Caco-2 (cell line): ENCODE data around the gene FER. TPM values are rescaled to one million over a fixed set of nuclear protein-coding genes. Genes with fewer than 3 reads are reported as not detected.

Source experiments
- BruUV-seq: library from RNA; stranded (reverse); fragments of 400-500 nt; replicated peaks from 2 replicates; lab custom pipeline; 2021; lab: Mats Ljungman, UMichigan
- CTCF ChIA-PET: fragments of 300-600 bp; sonication (Branson Sonifier 250); formaldehyde crosslinking; loops from one replicate; lab custom pipeline; 2022; ENCODE audit warnings: antibody characterized with exemption; lab: Charles Lee
- POLR2A ChIA-PET: fragments of 300-600 bp; sonication (Branson Sonifier 250); formaldehyde crosslinking; loops from one replicate; lab custom pipeline; 2022; ENCODE audit warnings: antibody characterized with exemption; lab: Charles Lee
- DNase-seq, 2 experiments: peaks; one replicate each; pipeline versions ENCODE4 v3.0.0 to v3.0.0-alpha.2; 2020 to 2022
- H3K27me3 ChIP-seq: replicated peaks from 2 replicates; pipeline ENCODE4 v1.6.0; 2011; ENCODE audit warnings: low read length; ENCODE audit not compliant: control insufficient read depth, insufficient read depth
- H3K36me3 ChIP-seq: 2 replicates; pipeline ENCODE4 v1.5.1; 2011; ENCODE audit warnings: low read length; ENCODE audit not compliant: control insufficient read depth, insufficient read depth
- H3K4me1 ChIP-seq: fragments of 250-450 bp; sonication (Bioruptor Pico); 2 replicates; pipeline ENCODE4 v1.5.1; 2020; ENCODE audit warnings: mild to moderate bottlenecking
- H3K4me3 ChIP-seq: 2 replicates; pipeline ENCODE4 v1.5.1; 2011; ENCODE audit warnings: low read depth, mild to moderate bottlenecking, control low read depth, low read length
- H3K9me3 ChIP-seq: fragments of 250-450 bp; sonication (Bioruptor Pico); 2 replicates; pipeline ENCODE4 v1.5.1; 2020; ENCODE audit warnings: mild to moderate bottlenecking, moderate library complexity
- H3K27ac Mint-ChIP-seq: one replicate; pipeline ENCODE4 v1.8.0; 2022; ENCODE audit warnings: mixed read lengths; ENCODE audit not compliant: unreplicated experiment
- H3K27me3 Mint-ChIP-seq: one replicate; pipeline ENCODE4 v1.8.0; 2022; ENCODE audit warnings: mixed read lengths; ENCODE audit not compliant: insufficient read depth, unreplicated experiment
- H3K36me3 Mint-ChIP-seq: one replicate; pipeline ENCODE4 v1.8.0; 2022; ENCODE audit warnings: mild to moderate bottlenecking, mixed read lengths; ENCODE audit not compliant: insufficient read depth, unreplicated experiment
- H3K4me1 Mint-ChIP-seq: one replicate; pipeline ENCODE4 v1.8.0; 2022; ENCODE audit warnings: low read depth, mixed read lengths; ENCODE audit not compliant: unreplicated experiment
- H3K4me3 Mint-ChIP-seq: one replicate; pipeline ENCODE4 v1.8.0; 2022; ENCODE audit warnings: mild to moderate bottlenecking, moderate library complexity, mixed read lengths; ENCODE audit not compliant: unreplicated experiment
- H3K9me3 Mint-ChIP-seq: one replicate; pipeline ENCODE4 v1.8.0; 2022; ENCODE audit warnings: mixed read lengths; ENCODE audit not compliant: unreplicated experiment
- intact Hi-C: fragments of 100-400 bp; cut with micrococcal nuclease; formaldehyde crosslinking; loops from one replicate; pipeline ENCODE4 v1.10.0; 2022; ENCODE audit not compliant: unreplicated experiment
- total RNA-seq: library from RNA; stranded (reverse); gene quantifications from 2 replicates; pipeline ENCODE4 v1.2.3, GENCODE V29; 2022
- TF ChIP-seq, protein P1 (sequence below), 2 experiments: fragments of 200-600 bp in 1 of 2; IDR thresholded peaks; 1 replicate in 1 of 2; 2 replicates in 1 of 2; pipeline versions ENCODE4 v1.5.1 to v1.8.0; 2011 to 2022; ENCODE audit warnings: antibody characterized with exemption in 1 of 2, control low read depth in 1 of 2, inconsistent platforms in 1 of 2, low read depth in 1 of 2, low read length in 1 of 2, mild to moderate bottlenecking in 1 of 2, moderate library complexity in 1 of 2; ENCODE audit not compliant: insufficient read depth in 1 of 2, severe bottlenecking in 1 of 2, unreplicated experiment in 1 of 2

FER gene
- total RNA-seq, 1 experiment from 2014 or later: 43.1 TPM

DNA sequence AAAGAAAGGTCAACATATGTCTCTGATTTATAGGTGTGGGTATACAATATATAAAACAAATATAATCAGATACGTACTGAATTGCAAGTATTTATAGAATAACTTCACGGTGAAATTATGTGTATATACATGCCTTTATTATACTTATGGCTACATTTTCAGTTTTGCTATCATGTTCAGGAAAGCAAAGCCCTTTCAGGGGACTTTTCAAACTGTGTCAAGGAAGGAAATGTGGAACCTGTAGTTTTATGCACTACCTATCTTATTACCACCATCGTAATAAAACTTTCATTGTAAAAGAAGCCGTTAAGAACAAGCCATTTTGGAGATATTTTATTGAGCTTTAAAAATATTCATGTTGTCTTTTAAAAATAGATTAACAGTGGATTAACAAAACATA is 404.9 kb downstream of the FER start:
- TF ChIP-seq, protein P1, sequence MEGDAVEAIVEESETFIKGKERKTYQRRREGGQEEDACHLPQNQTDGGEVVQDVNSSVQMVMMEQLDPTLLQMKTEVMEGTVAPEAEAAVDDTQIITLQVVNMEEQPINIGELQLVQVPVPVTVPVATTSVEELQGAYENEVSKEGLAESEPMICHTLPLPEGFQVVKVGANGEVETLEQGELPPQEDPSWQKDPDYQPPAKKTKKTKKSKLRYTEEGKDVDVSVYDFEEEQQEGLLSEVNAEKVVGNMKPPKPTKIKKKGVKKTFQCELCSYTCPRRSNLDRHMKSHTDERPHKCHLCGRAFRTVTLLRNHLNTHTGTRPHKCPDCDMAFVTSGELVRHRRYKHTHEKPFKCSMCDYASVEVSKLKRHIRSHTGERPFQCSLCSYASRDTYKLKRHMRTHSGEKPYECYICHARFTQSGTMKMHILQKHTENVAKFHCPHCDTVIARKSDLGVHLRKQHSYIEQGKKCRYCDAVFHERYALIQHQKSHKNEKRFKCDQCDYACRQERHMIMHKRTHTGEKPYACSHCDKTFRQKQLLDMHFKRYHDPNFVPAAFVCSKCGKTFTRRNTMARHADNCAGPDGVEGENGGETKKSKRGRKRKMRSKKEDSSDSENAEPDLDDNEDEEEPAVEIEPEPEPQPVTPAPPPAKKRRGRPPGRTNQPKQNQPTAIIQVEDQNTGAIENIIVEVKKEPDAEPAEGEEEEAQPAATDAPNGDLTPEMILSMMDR (IDR thresholded peaks at IDR 0.05; ENCODE audit: insufficient read depth in 1 of 2, low read depth in 1 of 2, low read length in 1 of 2, severe bottlenecking in 1 of 2, unreplicated experiment in 1 of 2): no peak
- CTCF ChIA-PET: no interaction called here
- no peaks in the 10 kb centered on the region for H3K9me3 Mint-ChIP-seq
- POLR2A ChIA-PET: no interaction called here
- H3K36me3 Mint-ChIP-seq: no peaks in the 10 kb centered on the region
- no peaks in the 10 kb centered on the region for H3K4me1 ChIP-seq
- intact Hi-C loops: no loop called here
- H3K4me1 Mint-ChIP-seq: no peaks in the 10 kb centered on the region
- no peak overlapping the region for H3K27ac Mint-ChIP-seq
- H3K27me3 Mint-ChIP-seq: no peaks in the 10 kb centered on the region
- H3K9me3 ChIP-seq: no peaks in the 10 kb centered on the region
- no peak overlapping the region for H3K4me3 Mint-ChIP-seq
- H3K4me3 ChIP-seq: no peak overlapping the region
- DNase-seq: no peak
- BruUV-seq: no TSS peak
- H3K27me3 ChIP-seq: no peaks in the 10 kb centered on the region
- no peaks in the 10 kb centered on the region for H3K36me3 ChIP-seq

DNA sequence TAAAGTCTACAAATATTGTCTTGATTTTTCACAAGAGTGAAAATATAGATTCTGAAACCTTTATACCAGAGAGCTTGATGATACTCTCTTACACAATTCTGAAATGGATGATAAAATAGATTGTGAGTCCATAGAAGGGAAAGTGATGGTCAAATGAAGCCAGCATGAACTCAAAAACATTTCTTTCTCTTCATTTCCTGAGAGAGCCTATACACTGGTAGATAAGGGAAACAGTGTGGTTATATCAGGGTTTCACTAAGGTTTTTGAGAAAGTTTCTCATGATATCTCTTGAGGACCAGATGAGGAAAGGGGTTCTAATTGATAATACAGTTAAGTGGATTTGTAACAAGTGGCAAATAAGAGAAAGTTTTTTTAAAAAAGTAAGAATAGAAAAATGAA is 407.9 kb downstream of the FER start:
- Mint-ChIP-seq H3K9me3 (no peaks in the 10 kb centered on the region), H3K27ac (no peak overlapping the region), H3K4me3 (no peak overlapping the region), H3K27me3 (no peaks in the 10 kb centered on the region), H3K36me3 (no peaks in the 10 kb centered on the region), H3K4me1 (no peaks in the 10 kb centered on the region)
- CTCF ChIA-PET: no interaction called here
- intact Hi-C loops: no loop called here
- POLR2A ChIA-PET: no interaction called here
- DNase-seq: no peak
- H3K4me3 ChIP-seq: no peak overlapping the region
- no peaks in the 10 kb centered on the region for H3K9me3 ChIP-seq
- H3K4me1 ChIP-seq: no peaks in the 10 kb centered on the region
- no peaks in the 10 kb centered on the region for H3K27me3 ChIP-seq
- TF ChIP-seq, protein P1 (IDR thresholded peaks at IDR 0.05; ENCODE audit: insufficient read depth in 1 of 2, low read depth in 1 of 2, low read length in 1 of 2, severe bottlenecking in 1 of 2, unreplicated experiment in 1 of 2): no peak
- no TSS peak for BruUV-seq
- no peaks in the 10 kb centered on the region for H3K36me3 ChIP-seq

DNA sequence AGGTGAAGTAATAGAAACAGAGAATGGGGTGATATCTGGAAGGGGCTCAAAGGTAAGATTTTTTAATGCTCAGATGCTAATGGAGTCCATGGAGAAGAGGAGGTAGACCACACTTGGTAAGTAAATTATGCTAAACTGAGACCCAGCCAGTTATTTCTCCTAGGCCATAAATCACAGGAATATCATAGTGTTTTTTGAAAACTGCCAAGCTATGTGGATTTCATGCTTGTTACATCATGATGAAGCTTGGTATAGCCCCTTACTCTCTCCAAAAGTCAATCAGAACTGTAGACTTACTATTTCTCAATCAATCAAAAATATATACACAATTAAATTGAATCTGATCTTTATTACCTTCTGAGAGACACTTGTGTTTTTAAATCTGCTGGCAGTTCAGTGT is 409.2 kb downstream of the FER start:
- H3K4me1 ChIP-seq: no peaks in the 10 kb centered on the region
- TF ChIP-seq, protein P1 (IDR thresholded peaks at IDR 0.05; ENCODE audit: insufficient read depth in 1 of 2, low read depth in 1 of 2, low read length in 1 of 2, severe bottlenecking in 1 of 2, unreplicated experiment in 1 of 2): no peak
- no peaks in the 10 kb centered on the region for H3K9me3 ChIP-seq
- CTCF ChIA-PET: no interaction called here
- Mint-ChIP-seq H3K27me3 (no peaks in the 10 kb centered on the region), H3K36me3 (no peaks in the 10 kb centered on the region), H3K27ac (no peak overlapping the region), H3K4me3 (no peak overlapping the region), H3K9me3 (no peaks in the 10 kb centered on the region), H3K4me1 (no peaks in the 10 kb centered on the region)
- no TSS peak for BruUV-seq
- H3K36me3 ChIP-seq: no peaks in the 10 kb centered on the region
- POLR2A ChIA-PET: no interaction called here
- H3K27me3 ChIP-seq: no peaks in the 10 kb centered on the region
- intact Hi-C loops: no loop called here
- DNase-seq: no peak
- no peak overlapping the region for H3K4me3 ChIP-seq
